ENCODE measurements around the gene ARHGAP42.

DNA sequence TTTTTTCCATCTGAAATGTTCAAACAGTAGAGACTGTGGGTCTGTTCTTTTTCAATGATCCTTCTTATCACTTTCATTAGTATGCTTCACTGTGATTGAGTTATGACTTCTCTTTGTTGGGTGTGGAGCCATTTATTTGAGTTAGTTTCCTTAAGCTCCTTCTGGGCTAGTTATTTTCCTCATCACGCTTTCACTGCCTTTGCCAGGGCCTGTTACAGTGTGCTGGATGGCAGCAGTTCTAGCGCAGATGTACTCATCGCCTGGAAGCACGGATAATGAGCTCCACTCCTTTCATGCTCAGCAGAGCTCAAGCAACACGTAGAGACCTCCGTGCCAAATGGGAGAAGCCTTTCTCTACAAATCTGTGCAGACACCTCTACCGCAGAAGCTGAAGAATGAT lies 7.0 kb upstream of the ARHGAP42 start:
- TF ChIP-seq, protein P1, sequence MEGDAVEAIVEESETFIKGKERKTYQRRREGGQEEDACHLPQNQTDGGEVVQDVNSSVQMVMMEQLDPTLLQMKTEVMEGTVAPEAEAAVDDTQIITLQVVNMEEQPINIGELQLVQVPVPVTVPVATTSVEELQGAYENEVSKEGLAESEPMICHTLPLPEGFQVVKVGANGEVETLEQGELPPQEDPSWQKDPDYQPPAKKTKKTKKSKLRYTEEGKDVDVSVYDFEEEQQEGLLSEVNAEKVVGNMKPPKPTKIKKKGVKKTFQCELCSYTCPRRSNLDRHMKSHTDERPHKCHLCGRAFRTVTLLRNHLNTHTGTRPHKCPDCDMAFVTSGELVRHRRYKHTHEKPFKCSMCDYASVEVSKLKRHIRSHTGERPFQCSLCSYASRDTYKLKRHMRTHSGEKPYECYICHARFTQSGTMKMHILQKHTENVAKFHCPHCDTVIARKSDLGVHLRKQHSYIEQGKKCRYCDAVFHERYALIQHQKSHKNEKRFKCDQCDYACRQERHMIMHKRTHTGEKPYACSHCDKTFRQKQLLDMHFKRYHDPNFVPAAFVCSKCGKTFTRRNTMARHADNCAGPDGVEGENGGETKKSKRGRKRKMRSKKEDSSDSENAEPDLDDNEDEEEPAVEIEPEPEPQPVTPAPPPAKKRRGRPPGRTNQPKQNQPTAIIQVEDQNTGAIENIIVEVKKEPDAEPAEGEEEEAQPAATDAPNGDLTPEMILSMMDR (IDR thresholded peaks at IDR 0.05; ENCODE audit: insufficient read depth, low read length), result no peak
- TF ChIP-seq REST (IDR thresholded peaks at IDR 0.05; ENCODE audit: insufficient replicate concordance, low read depth) (no peak), POLR2AphosphoS5 (IDR thresholded peaks at IDR 0.05; ENCODE audit: low read depth) (no peak), GABPA (IDR thresholded peaks at IDR 0.05; ENCODE audit: low read depth) (no peak), SPI1 (IDR thresholded peaks at IDR 0.05; ENCODE audit: borderline replicate concordance, low read depth) (no peak)

Data from HL-60 (cell line).